Prostate gland (tissue), 2 donors: ENCODE data around the gene MAGI2. TPM values are rescaled to one million over a fixed set of nuclear protein-coding genes. Genes with fewer than 3 reads are reported as not detected.

ENCODE experiments used
- DNase-seq: peaks from one replicate; pipeline ENCODE4 v3.0.0-alpha.2; 2019; ENCODE audit warnings: low spot score
- H3K27ac ChIP-seq, 2 donors: fragments of 200-600 bp; sonication (generic); 2 replicates each; pipeline ENCODE4 v1.5.1; 2017 to 2019
- H3K27me3 ChIP-seq: fragments of 200-600 bp; sonication (generic); replicated peaks from 2 replicates; pipeline ENCODE4 v1.5.1; 2019; ENCODE audit not compliant: insufficient read depth
- H3K36me3 ChIP-seq, 2 donors: fragments of 200-600 bp; sonication (generic); 1 replicate in 1 of 2; 2 replicates in 1 of 2; pipeline versions ENCODE4 v1.5.1 to v1.8.1; 2017 to 2019
- H3K4me1 ChIP-seq: fragments of 200-600 bp; sonication (generic); replicated peaks from 2 replicates; pipeline ENCODE4 v1.5.1; 2019
- H3K4me3 ChIP-seq, 2 donors: fragments of 200-600 bp; sonication (generic); 2 replicates each; pipeline ENCODE4 v1.5.1; 2017 to 2019
- H3K9me3 ChIP-seq: fragments of 200-600 bp; sonication (generic); 2 replicates; pipeline ENCODE4 v1.5.1; 2017
- CTCF ChIP-seq, 4 experiments: fragments of 200-600 bp in 2 of 4; fragments of 450-650 bp in 2 of 4; sonication (generic) in 2 of 4; IDR thresholded peaks; 1 replicate in 3 of 4; 2 replicates in 1 of 4; pipeline ENCODE4 v1.5.1; 2016 to 2019; ENCODE audit warnings: antibody characterized with exemption in 4 of 4, mild to moderate bottlenecking in 2 of 4, moderate library complexity in 2 of 4
- POLR2A ChIP-seq: fragments of 450-650 bp; IDR thresholded peaks from one replicate; pipeline ENCODE4 v1.6.1; 2016; ENCODE audit warnings: antibody characterized with exemption, mild to moderate bottlenecking
- POLR2AphosphoS5 ChIP-seq: sonication (generic); formaldehyde crosslinking; IDR thresholded peaks from one replicate; pipeline ENCODE4 v1.6.1; 2017; ENCODE audit warnings: antibody characterized with exemption
- WGBS: methylation state at CpG from one replicate; pipeline ENCODE4 v1.1.5; 2018; 5-methylcytosine and 5-hydroxymethylcytosine counted together
- intact Hi-C: fragments of 100-400 bp; cut with DNase I; formaldehyde crosslinking; loops from one replicate; pipeline ENCODE4 v1.14.2; 2022
- total RNA-seq, 2 donors: library from RNA; depleted of rRNA; stranded (reverse); fragments of >200 nt; gene quantifications; one replicate each; pipeline ENCODE4 v1.1.0, GENCODE V29; 2016

MAGI2 gene
- total RNA-seq, 2 donors from 2014 or later: 27.1 to 31.3 TPM

- Histone ChIP-seq H3K27me3 (no peaks in the 10 kb centered on the region), H3K36me3 (no peaks in the 10 kb centered on the region), H3K27ac (no peak overlapping the region), H3K4me3 (no peak overlapping the region), H3K9me3 (no peaks in the 10 kb centered on the region), H3K4me1 (no peaks in the 10 kb centered on the region)
- intact Hi-C loops: no loop called here
- DNase-seq: no peak
- TF ChIP-seq POLR2AphosphoS5 (no peak), POLR2A (no peak), CTCF (IDR thresholded peaks at IDR 0.05) (no peak)
These were observed 152.0 kb downstream of the MAGI2 start for GRCh38 chr7:79301419-79301818.

GRCh38 chr7:79300573-79300972, 152.9 kb downstream of the MAGI2 start:
- H3K9me3 ChIP-seq: no peaks in the 10 kb centered on the region
- no peak for DNase-seq
- no peaks in the 10 kb centered on the region for H3K4me1 ChIP-seq
- intact Hi-C loops: no loop called here
- no peaks in the 10 kb centered on the region for H3K27me3 ChIP-seq
- no peak overlapping the region for H3K4me3 ChIP-seq
- no peaks in the 10 kb centered on the region for H3K36me3 ChIP-seq
- H3K27ac ChIP-seq: no peak overlapping the region
- TF ChIP-seq CTCF (IDR thresholded peaks at IDR 0.05) (no peak), POLR2AphosphoS5 (no peak), POLR2A (no peak)

GRCh38 chr7:79298145-79298760, 155.2 kb downstream of the MAGI2 start:
- no peaks in the 10 kb centered on the region for H3K36me3 ChIP-seq
- no peak for DNase-seq
- intact Hi-C loops: no loop called here
- H3K27me3 ChIP-seq: no peaks in the 10 kb centered on the region
- no peaks in the 10 kb centered on the region for H3K4me1 ChIP-seq
- H3K27ac ChIP-seq: no peak overlapping the region
- H3K9me3 ChIP-seq: no peaks in the 10 kb centered on the region
- TF ChIP-seq POLR2A (no peak), CTCF (IDR thresholded peaks at IDR 0.05) (peak in 3 of 4 experiments; percentile 36 to 62 (median 53))
- H3K4me3 ChIP-seq: no peak overlapping the region
- WGBS: 75% methylated on average over 3 of the region's 3 CpGs

- H3K4me3 ChIP-seq: no peak overlapping the region
- intact Hi-C loops: no loop called here
- H3K9me3 ChIP-seq: no peaks in the 10 kb centered on the region
- no peaks in the 10 kb centered on the region for H3K27me3 ChIP-seq
- TF ChIP-seq POLR2A: no peak
- no peak for TF ChIP-seq CTCF (IDR thresholded peaks at IDR 0.05)
- no peak for TF ChIP-seq POLR2AphosphoS5
- 62% methylated on average over 1 of the region's 1 CpG for WGBS
- H3K4me1 ChIP-seq: no peaks in the 10 kb centered on the region
- no peaks in the 10 kb centered on the region for H3K36me3 ChIP-seq
- DNase-seq: no peak
- no peak overlapping the region for H3K27ac ChIP-seq
These were observed 156.7 kb downstream of the MAGI2 start for GRCh38 chr7:79296553-79297320.

- Histone ChIP-seq H3K4me3 (no peak overlapping the region), H3K9me3 (no peaks in the 10 kb centered on the region), H3K4me1 (no peaks in the 10 kb centered on the region), H3K27ac (no peak overlapping the region), H3K27me3 (no peaks in the 10 kb centered on the region), H3K36me3 (no peaks in the 10 kb centered on the region)
- DNase-seq: no peak
- TF ChIP-seq CTCF (IDR thresholded peaks at IDR 0.05) (no peak), POLR2A (no peak), POLR2AphosphoS5 (no peak)
- intact Hi-C loops: no loop called here
- whole genome bisulfite sequencing: 64% methylated on average over 7 of the region's 7 CpGs
These were observed 159.8 kb downstream of the MAGI2 start for GRCh38 chr7:79293655-79294142.
